ENCODE data around the gene SYNE3. TPM values are rescaled to one million over a fixed set of nuclear protein-coding genes. Genes with fewer than 3 reads are reported as not detected.

The SYNE3 gene
- polyA plus RNA-seq, 1 donor (not counting 4 experiments of a cell fraction or from before 2014, with no cell fraction given) = 1.0 TPM

- Histone ChIP-seq H4K20me1 (ENCODE audit: control insufficient read depth, extremely low read depth, insufficient read depth, low read length) (no peaks in the 10 kb centered on the region), H3K4me2 (ENCODE audit: control insufficient read depth, extremely low read depth, insufficient read depth, low read depth, low read length) (no peak overlapping the region), H3K9me1 (ENCODE audit: control insufficient read depth, extremely low read depth, insufficient read depth, low read length) (no peaks in the 10 kb centered on the region), H3K27me3 (ENCODE audit: control insufficient read depth, extremely low read depth, insufficient read depth, low read length) (no peaks in the 10 kb centered on the region), H3K4me1 (ENCODE audit: control insufficient read depth, extremely low read depth, insufficient read depth, low read length) (peaks cover 26% of the 10 kb centered on the region), H3K9ac (ENCODE audit: control insufficient read depth, extremely low read depth, insufficient read depth, low read length) (no peak overlapping the region), H2AFZ (ENCODE audit: control insufficient read depth, low read length) (no peak overlapping the region), H3K4me3 (ENCODE audit: control insufficient read depth in 2 of 3, extremely low read depth in 1 of 3, insufficient read depth in 2 of 3, low read depth in 1 of 3, low read length in 3 of 3) (no peak overlapping the region), H3K9me3 (ENCODE audit: control insufficient read depth, low read depth, low read length) (no peaks in the 10 kb centered on the region), H3K36me3 (ENCODE audit: control insufficient read depth in 2 of 2, extremely low read depth in 1 of 2, insufficient read depth in 2 of 2, low read length in 2 of 2) (no peaks in the 10 kb centered on the region), H3K27ac (ENCODE audit: control insufficient read depth, insufficient read depth, low read length) (no peak overlapping the region), H3K79me2 (ENCODE audit: control insufficient read depth, insufficient read depth, low read length) (no peaks in the 10 kb centered on the region)
- FAIRE-seq = no peak
- no peak for DNase-seq (ENCODE audit: low read depth, low spot score)
- TF ChIP-seq EZH2 (IDR thresholded peaks at IDR 0.05; ENCODE audit: low read length) (no peak), CTCF (optimal IDR thresholded peaks at IDR 0.05 in 1 of 3, IDR thresholded peaks at IDR 0.05 in 1 of 3, conservative IDR thresholded peaks at IDR 0.05 in 1 of 3; ENCODE audit: extremely low read depth in 1 of 3, insufficient read depth in 2 of 3, low read length in 3 of 3) (no peak)
- dilution Hi-C loops (cut with MboI; ENCODE audit: extremely low pct_ligation_motif_present, low sequenced_read_pairs) = no loop called here
These were observed 26.3 kb downstream of the SYNE3 start for GRCh38 chr14:95490138-95490509.

- dilution Hi-C loops (cut with MboI; ENCODE audit: extremely low pct_ligation_motif_present, low sequenced_read_pairs) = no loop called here
- no peak overlapping the region for H3K27ac ChIP-seq (ENCODE audit: control insufficient read depth, insufficient read depth, low read length)
- no peaks in the 10 kb centered on the region for H3K9me1 ChIP-seq (ENCODE audit: control insufficient read depth, extremely low read depth, insufficient read depth, low read length)
- H3K9me3 ChIP-seq (ENCODE audit: control insufficient read depth, low read depth, low read length) = no peaks in the 10 kb centered on the region
- H3K36me3 ChIP-seq (ENCODE audit: control insufficient read depth in 2 of 2, extremely low read depth in 1 of 2, insufficient read depth in 2 of 2, low read length in 2 of 2) = no peaks in the 10 kb centered on the region
- TF ChIP-seq CTCF (optimal IDR thresholded peaks at IDR 0.05 in 1 of 3, IDR thresholded peaks at IDR 0.05 in 1 of 3, conservative IDR thresholded peaks at IDR 0.05 in 1 of 3; ENCODE audit: extremely low read depth in 1 of 3, insufficient read depth in 2 of 3, low read length in 3 of 3) (no peak), EZH2 (IDR thresholded peaks at IDR 0.05; ENCODE audit: low read length) (no peak)
- H3K4me1 ChIP-seq (ENCODE audit: control insufficient read depth, extremely low read depth, insufficient read depth, low read length) = peaks cover 25% of the 10 kb centered on the region
- DNase-seq (ENCODE audit: low read depth, low spot score) = no peak
- no peak overlapping the region for H2AFZ ChIP-seq (ENCODE audit: control insufficient read depth, low read length)
- no peaks in the 10 kb centered on the region for H4K20me1 ChIP-seq (ENCODE audit: control insufficient read depth, extremely low read depth, insufficient read depth, low read length)
- H3K4me3 ChIP-seq (ENCODE audit: control insufficient read depth in 2 of 3, extremely low read depth in 1 of 3, insufficient read depth in 2 of 3, low read depth in 1 of 3, low read length in 3 of 3) = no peak overlapping the region
- no peak overlapping the region for H3K4me2 ChIP-seq (ENCODE audit: control insufficient read depth, extremely low read depth, insufficient read depth, low read depth, low read length)
- no peaks in the 10 kb centered on the region for H3K79me2 ChIP-seq (ENCODE audit: control insufficient read depth, insufficient read depth, low read length)
- H3K27me3 ChIP-seq (ENCODE audit: control insufficient read depth, extremely low read depth, insufficient read depth, low read length) = no peaks in the 10 kb centered on the region
- FAIRE-seq = peak; percentile 49
- H3K9ac ChIP-seq (ENCODE audit: control insufficient read depth, extremely low read depth, insufficient read depth, low read length) = no peak overlapping the region
These were observed 27.0 kb downstream of the SYNE3 start for GRCh38 chr14:95489214-95490137.
